Activated naive CD4-positive, alpha-beta T cell (primary cell): ENCODE results near the gene CCDC187.

Experiments
- DNase-seq, 4 experiments: peaks; one replicate each; lab custom pipeline; 2025; lab: John Stamatoyannopoulos, UW

CCDC187 gene

DNA sequence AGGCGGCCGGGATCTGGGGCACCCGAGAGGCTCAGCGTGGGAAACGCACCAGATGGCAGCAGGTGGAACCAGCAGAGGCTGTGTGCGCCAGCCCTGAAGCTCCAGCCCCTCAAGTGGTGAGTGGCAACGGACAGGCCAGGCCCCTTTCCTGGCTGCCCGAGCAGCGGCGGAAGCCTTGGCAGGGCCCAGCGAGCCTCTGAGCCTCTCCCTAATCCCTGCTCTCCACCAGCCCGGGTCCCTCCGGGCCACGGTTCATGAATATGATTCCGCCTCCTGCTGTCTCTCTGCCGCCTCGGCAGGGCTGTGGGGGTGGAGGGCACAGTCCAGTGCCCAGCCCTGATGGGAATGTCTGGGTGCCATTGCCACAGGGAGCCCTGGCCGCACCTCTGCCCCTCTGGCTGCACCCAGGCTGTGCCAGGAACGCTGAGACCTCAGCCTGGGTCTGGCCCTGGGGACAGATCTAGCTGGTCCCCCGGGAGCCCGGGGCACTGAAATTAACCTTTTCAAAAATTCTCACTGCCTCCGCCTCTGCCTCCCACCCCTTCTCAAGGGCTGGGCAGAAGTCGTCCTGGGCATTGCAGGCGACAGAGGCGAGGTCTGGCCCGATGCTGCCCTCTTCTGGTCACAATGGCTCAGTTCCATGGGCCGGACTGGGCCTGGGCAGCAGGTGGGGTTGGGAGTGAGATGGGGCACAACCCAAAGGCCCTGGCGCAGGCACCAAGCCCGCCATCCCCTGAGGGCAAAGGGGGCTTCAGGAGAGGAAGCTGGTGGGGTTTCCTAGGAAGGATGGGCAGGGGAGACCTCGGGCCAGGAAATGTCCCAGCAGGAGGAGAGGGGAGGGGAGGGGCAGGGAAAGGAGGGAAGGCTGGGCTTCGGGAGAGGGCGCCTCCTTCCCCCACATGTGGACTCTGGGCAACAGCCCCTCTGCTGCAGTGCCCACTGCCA lies 20.3 kb downstream of the CCDC187 start:
- DNase-seq, result peak; percentile 44 to 61 (median 55)

DNA sequence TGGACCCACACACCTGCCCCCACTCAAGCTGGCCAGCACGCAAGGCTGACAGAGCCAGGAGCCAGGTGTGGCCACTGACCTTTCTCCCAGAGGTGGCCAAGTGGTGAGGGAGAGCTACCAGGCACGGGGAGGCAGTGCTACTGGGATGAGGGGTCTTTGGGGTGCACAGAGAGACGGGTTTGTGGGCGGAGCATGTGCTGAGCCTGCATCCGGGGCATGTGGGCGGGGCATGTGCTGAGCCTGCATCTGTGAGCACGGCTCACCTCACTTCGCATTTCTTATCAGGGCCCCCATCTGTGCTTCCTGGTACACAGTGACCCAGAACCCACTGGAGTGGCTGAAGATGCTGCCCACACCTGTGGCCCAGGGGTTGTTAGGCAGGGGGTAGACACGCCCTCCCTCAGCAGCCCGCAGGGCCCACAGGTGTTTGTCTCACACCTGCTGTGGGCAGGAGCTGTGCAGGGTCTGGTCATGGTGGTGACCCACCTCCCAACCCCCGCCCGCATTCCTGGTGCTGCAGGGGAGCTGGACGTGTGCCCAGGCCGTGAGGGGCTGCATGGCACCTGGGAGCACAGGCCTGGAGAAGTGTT lies 21.5 kb downstream of the CCDC187 start:
- DNase-seq, result no peak

DNA sequence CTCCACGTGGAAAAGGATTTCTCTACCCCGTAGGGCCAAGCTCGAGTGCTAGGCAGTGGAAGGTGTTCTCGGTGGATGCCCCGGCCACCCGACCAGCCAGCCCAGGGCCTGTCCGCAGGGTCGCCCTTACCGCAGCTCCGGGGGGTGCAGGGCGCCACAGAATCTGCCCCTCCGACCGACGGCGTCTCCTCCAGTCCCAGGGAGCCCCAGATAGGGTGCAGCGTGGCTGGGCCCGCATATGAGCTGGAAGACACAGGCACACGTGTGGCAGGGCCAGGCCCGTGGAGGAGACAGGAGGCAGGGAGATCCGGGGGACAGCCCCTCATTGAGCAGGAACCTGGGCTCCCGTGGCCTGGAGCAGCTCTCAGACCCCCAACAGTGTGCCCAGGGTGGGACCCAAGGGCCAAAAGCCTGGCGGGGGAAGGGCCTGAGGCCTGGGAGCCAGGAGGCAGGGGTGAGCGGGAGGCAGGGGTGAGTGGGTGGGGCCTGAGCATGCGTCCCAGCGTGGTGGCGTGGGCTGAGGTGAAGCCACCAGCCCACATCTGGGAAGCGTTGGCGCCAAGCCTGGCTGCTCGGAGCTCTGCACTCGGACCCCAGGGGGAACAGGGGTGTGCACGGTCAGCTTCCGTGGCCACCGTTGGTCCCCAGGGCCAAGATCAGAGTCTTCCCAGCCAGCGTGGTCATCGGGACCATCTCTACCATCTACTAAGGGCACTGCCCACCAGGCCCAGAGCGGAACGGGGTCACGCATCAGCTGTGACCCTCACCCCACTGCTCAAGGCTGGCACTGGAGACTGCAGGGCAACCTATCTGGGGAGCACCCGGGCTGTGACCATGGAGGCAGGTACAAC lies 22.2 kb downstream of the CCDC187 start:
- DNase-seq, result no peak

DNA sequence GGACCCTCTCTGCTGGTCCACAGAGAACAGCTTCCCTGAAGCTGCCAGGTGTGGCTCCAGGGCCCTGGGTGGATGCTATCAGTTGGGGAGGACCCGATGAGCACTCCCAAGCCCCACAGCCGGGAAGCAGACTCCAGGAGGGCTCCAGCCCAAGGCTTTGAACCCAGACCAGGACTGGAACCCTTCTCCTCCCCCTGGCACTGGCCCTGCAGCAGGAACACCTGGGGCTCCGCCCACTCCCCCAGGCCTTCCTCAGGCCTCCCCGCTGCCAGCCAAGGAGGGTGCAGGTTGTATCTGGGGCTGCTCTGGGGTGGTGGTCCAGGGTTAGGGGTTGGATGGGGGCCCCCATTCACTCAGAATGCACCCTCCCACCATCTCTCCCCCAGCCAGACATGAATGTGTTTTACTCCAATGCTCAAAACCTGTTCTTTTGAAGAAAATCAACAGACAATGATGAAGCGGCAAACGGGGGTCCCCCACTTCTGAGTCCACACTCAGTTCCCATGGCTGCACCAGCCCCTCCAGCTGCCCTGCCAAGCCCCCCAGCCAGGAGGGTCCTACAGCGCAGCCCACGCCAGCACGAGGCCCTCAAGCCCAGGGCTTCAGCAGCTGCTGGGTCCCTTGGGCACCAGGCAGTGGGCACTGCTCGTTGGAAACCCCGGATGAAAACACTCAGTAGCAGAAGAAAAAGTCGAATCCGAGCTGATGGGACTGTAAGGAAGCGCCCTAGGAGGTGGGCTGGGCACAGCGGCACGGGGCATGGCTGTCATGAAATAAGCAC lies 23.2 kb downstream of the CCDC187 start:
- no peak for DNase-seq

DNA sequence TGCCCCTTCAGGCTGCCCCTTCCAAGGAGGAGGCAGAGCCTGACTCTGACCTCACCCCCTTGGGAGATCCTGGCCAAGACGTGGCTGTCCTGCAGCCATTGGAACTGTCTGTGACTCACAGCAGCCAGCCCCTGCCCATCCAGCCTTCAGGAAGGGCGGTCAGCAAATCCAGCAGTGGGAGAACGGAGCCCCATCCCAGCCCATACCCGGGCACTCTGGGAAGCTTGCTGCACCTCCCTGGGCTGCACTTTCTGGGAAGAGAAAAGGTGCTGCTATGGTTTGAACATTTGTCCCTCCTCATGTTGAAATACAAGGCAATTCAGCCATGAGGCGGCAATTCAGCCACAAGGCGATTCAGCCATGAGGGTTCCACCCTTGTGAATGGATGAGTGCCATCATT lies 24.4 kb downstream of the CCDC187 start:
- DNase-seq, result no peak

DNA sequence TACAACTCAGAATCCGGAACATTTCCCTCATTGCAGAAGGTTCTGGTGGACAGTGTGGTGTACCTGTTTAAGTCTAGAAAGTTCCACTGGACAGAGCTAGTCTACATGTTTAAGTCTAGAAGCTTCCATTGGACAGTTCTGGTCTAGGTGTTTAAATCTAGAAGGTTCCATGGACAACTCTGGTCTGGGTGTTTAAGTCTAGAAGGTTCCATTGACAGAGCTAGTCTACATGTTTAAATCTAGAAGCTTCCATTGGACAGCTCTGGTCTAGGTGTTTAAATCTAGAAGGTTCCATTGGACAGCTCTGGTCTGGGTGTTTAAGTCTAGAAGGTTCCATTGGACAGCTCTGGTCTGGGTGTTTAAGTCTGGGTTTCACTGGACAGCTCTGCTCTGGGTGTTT lies 25.0 kb downstream of the CCDC187 start:
- DNase-seq, result no peak

DNA sequence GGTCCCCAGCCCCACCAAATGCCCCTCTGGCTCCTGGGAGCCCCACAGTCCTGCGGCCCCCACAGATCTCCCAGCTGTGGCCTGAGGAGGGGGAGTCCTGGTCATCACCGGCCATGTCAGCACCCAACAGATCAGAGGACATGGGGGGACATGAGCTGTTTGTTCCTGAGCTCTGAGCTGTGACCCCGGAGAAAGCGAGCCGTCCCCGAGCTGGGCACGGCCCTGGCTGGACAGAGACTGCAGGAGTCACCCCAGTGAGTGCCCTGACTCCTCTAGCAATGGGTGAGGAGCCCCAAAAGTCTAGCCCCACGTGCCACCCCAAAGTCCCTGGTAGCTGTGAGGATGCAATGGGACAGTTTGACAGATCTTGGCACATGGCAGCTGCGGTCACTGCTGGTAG lies 25.7 kb downstream of the CCDC187 start:
- DNase-seq, result no peak

DNA sequence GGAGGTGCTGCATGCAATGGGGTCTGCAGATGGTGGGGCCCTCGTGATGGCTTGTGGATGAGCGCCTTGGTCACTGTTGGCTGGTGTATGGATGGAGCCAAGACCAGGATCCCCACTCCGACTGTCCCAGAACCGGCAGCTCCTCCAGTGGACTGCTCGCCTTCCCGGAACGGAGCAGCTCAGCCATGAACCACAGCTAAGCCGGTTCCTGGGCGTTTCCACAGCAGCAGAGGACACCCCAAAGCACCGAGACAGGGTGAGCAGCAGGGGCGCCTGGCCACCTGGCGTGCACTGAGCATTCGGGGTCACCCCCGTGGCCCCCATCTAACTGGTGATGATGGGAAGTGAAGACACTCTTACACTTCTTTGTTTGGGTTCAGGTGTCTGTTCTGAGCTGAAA lies 26.1 kb downstream of the CCDC187 start:
- no peak for DNase-seq

DNA sequence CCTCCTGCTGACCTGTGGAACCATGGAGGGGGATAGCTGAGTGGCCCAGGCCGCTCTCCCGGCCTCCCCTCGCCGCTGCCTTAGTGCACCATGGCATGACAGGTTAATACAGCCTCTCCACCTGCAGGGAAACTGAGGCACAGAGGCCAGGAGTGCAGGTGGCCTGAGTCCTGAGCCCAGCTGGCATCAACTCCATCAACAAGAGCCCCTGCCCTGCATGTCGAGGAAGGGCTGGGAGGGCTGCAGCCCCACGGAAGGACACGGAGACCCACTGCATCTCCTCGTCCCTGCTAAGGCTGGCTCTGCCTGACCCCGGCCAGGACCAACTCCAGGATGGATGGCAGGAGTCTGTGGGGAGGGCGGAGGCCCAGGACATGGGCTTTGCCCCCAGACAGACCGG lies 27.2 kb downstream of the CCDC187 start:
- no peak for DNase-seq

DNA sequence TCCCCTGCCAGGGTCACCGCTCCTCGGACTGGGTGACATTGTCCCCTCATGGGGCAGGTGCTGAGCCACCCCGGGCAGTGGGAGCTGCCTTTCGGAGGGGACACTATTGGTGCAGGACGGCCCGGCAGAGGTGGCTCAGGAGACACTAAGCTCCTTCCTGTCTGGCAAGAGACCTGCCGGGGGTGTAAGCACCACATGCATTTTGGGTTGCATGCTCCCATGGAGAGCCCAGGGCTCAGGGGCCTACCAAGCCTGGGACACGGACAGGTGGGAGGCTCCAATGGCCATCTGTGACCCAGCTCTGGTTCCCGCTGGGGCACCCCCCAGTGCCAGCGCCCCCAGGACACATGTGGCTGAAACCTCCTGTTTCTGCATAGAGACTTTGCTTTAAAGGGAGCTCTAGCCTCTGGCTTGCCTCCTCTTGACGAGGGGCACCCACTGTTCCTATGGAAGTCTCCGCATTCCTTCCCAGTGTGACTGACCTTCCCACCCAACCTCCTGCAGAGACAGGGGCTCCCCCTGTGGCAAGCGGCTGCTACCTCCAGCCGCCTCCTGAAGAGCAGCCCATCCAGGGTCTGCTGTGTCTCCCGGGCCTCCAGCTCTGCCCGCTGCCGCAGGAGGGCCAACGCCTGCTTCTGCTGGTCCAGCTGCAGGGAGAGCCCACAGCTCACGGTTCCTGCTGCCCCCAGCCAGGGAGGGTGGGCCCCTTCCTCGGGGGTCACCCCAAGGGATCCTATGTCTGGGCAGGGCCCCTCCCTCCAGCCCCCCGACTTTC lies 28.1 kb downstream of the CCDC187 start:
- no peak for DNase-seq

DNA sequence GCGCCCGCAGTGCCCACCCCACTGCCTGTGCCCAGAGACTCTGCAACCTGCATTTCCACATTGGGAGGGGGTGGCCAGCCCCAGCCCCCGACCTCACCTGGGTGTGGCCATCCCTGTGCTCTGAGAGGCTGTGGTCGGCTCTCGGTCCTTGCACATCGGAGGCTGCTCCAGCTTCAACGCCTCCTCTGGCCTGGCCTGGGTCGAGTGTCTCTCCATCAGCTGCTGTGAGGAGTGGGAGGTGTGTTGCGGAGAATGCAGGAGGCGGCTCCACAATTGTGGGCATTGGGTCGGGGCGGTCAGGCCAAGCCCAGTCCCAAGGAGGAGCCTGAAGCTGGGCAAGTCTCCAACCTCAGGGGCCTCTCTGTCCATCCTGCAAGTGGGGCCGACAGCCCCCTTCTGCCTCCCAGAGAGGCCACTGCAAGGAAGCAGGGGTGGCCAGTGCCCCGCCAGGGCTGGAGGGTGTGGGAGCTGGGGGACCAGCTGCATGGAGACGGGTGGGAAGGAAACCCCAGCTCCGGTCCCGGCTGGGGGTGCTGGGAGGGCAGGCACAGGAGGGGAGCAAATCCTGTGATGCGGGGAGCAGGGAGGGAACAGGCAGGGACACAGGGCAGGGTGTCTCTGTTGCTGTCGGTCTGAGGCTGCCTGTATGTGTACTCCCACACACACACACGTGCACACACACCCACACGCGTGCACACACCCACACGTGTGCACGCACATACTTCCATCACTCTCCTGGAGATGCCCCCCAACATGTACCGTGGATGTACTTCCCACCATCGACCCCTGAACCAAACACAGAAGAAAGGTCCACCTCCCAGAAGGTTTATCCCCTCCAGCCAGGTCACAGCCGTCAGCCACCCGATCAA lies 28.9 kb downstream of the CCDC187 start:
- no peak for DNase-seq

DNA sequence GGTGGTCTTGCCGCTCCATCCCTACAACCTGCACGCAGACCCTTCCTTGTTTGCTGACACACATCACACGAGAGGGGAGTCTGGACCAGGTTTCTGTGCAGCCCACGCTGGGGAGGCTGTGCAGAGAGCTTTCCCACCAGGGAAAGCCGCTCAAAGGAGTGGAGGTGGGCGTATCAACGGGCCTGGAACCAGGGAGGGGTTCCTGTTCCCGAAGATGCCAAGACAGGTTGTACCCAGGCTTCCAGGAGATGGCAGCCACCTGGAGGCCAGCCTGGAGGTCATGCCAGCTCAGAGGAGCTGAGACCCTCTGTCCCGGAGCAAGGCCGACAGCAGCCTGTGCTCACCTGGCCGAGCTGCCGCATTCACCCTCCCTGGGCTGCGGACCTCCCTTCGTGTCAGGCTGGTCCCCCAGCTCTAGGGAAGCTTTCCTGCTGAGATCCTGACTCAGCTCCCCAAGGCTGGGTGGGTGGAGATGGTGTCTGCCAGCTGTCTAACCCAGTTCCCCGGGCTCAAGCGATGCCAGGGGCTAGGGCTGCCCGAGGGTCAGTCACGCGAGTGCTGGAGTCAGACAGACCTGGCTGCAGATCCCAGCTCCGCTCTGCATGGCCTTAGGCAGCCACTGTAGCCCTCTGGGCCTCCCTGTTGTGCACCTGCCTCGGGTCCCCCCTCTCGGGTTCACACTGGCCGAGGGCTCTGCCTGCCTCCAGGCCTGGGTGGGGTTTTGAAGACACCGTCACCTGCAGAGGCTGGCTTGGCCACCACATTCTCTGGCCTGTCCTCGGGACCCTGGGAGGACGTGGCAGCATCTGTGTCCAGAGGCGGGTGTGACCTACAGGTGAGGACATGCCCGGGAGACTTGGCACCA lies 29.7 kb downstream of the CCDC187 start:
- DNase-seq, result no peak

DNA sequence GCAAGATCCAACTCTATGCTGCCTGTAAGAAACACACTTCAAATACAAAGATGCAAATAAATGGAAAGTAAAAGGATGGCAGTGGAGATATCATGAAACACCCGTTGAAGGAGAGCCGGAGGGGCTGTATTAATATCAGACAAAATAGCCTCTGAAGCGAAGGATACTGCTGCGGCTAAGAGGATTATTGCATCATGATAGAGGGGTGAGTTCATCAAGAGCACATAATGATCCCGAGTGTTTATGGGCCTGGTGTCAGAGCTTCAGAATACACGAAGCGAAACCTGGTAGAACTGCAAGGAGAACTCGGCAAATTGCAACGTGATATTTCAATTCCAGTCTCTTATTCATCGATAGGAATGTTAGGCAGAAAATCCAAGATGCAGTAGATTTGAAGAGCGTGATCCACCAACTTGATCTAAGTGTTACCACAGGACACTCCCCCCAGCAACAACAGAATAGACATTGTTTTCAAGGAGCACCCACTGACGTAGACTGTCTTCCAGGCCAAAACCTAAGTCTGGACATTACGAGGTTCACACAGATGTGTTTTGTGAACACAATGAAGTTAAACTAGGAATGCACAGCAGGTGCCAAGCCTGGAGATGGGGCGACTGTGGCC lies 30.5 kb downstream of the CCDC187 start:
- DNase-seq, result no peak

DNA sequence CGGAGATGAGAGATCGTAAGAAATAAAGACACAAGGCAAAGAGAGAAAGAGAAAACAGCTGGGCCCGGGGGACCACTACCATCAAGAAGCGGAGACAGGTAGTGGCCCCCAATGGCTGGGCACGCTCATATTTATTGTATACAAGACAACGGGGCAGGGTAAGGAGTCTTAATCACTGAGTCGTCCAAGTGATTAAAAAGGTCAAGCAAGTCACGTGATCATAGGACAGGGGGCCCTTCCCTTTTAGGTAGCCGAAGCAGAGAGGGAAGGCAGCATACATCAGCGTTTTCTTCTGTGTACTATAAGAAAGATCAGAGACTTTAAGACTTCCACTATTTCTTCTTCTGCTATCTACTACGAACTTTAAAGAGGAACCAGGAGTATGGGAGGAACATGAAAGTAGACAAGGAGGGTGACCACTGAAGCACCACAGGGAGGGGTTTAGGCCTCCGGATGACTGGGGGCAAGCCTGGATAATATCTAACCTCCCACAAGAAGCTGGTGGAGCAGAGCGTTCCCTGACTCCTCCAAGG lies 33.7 kb downstream of the CCDC187 start:
- no peak for DNase-seq

DNA sequence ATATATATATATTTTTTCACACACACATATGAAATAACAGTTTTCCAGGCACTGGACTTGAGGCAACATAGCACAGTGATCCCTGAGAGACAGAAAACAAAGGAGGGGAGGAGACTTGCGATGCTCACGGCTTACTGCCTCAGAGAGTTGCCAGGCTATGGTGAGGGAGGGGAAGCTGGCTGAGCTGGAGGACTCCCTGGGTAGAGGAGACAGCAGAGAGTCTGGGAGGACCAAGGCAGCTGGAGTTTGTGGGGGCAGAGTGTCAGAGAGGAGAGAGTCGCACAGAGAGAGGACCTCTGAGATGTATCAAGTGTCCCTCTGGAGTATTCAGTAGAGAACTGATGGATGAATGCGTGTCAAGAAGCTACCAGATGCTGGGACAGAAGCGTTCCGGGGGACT lies 35.2 kb downstream of the CCDC187 start:
- DNase-seq, result no peak

DNA sequence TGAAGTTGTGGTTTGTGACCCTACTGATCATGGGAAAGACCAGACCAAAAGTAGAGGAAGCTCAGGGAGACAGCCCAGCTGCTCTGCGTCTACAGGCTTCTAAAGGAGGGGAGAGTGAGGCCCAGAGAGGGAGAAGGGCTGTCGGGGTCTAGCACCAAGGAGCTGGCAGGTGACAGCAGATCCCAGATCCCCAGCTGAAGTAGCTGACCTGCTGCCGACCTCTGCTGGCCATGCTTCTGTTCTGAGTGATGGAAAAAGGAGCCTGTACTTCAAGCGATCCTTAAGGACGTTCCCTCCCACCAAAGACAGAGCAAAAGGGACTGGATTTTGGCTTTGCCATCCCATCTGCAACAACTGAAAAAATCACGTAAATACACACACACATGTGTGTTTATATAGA lies 35.6 kb downstream of the CCDC187 start:
- no peak for DNase-seq

DNA sequence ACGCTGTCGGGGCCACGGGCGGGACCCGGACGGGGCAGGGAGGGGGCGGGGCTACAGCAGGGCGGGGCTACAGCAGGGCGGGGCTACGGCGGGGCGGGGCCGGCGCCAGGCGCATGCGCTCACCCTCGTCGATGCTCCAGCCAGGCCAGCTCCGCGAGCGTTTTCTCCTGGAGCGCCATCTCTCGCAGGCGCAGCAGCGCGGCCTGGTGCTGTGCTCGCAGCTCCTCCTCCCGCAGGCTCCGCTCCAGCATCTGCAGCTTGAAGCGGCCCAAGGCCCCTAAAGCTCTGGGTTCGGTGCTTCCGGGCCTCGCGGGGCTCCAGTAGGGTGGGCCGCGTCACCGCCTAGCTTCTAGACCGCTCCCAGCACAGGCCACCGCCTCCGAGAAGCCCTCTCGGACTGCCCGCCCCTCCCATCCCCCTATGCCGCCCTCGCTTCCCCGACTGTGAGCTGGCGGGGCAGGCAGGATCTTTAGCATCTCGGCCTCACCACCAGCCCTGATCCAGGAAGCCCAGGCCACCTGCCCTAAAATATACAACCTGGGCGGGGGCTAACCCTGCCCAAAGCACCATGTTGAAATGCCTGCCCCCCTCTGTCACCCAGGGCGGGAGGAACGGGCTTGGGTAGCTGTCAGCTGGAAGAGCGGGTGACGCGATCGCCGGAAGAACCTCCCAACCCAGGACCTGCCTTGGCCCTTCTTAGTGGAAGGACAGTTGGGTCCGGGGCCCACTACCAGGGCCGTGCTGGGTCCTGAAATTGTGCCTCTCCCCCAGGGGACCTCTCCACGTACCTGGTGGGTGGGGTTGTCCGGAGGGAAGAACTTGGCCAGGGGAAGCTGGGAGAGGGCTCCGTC lies 36.4 kb downstream of the CCDC187 start:
- peak; percentile 77 to 84 (median 82) for DNase-seq
